Gastroesophageal sphincter (tissue), 3 donors: ENCODE data around the gene DEPDC5.

Experiments
- EP300 ChIP-seq: sonication (generic); formaldehyde crosslinking; IDR thresholded peaks from one replicate; pipeline ENCODE4 v1.6.1; 2017; ENCODE audit warnings: antibody characterized with exemption, mild to moderate bottlenecking
- POLR2A ChIP-seq, 2 donors: fragments of 450-650 bp; IDR thresholded peaks; one replicate each; pipeline ENCODE4 v1.6.1; 2017; ENCODE audit warnings: antibody characterized with exemption in 2 of 2, mild to moderate bottlenecking in 2 of 2, moderate library complexity in 1 of 2
- POLR2AphosphoS5 ChIP-seq: sonication (generic); formaldehyde crosslinking; IDR thresholded peaks from one replicate; pipeline ENCODE4 v1.6.1; 2017; ENCODE audit warnings: antibody characterized with exemption
- TF ChIP-seq, protein P1 (sequence below), 4 experiments: fragments of 200-600 bp in 2 of 4; fragments of 450-650 bp in 2 of 4; sonication (generic) in 1 of 4; IDR thresholded peaks; one replicate each; pipeline ENCODE4 v1.5.1; 2017 to 2019; ENCODE audit warnings: antibody characterized with exemption in 4 of 4, mild to moderate bottlenecking in 2 of 4, moderate library complexity in 2 of 4

DNA sequence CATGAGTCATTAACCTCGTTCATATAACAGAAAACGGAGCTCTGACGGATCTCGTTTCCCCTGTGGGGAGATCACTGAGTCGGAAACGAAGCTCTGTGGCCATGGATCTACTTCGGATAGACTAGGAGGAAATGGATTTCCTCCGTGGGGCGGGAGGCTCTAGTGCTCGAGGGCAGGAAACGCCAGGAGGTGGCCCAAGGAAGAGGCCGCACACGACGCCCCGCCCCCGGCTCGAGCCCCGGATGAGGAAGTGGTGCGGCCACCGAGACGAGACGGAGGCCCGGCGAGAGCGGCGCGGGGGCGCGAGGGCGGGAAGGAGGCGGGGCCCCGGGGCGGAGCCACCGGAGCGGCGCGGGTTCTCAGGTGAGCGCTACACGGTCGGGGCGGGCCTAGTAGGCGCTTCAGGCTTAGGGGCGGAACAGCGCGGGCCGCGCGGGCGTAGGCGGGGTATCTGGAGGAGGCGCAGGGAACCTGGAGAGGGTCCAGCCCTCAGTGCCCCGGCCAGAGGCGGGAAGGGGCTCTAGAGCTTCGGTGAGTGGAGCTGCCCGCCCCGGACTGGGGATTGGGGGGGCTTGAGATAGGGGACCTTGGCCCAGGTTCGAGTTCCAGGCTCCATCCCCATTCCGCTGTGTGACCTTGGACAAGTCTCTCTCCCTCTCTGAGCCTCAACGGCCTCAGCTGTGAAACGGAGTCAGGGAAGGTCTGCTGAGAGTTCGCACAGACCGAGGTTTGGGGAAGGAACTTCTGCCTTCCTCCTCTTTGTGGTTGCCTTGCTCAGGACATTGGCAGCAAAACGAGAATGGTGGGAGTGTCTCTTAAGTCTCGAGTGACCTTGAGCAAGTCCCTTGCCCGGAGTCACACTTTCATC is at the start of gene DEPDC5:
- TF ChIP-seq, protein P1, sequence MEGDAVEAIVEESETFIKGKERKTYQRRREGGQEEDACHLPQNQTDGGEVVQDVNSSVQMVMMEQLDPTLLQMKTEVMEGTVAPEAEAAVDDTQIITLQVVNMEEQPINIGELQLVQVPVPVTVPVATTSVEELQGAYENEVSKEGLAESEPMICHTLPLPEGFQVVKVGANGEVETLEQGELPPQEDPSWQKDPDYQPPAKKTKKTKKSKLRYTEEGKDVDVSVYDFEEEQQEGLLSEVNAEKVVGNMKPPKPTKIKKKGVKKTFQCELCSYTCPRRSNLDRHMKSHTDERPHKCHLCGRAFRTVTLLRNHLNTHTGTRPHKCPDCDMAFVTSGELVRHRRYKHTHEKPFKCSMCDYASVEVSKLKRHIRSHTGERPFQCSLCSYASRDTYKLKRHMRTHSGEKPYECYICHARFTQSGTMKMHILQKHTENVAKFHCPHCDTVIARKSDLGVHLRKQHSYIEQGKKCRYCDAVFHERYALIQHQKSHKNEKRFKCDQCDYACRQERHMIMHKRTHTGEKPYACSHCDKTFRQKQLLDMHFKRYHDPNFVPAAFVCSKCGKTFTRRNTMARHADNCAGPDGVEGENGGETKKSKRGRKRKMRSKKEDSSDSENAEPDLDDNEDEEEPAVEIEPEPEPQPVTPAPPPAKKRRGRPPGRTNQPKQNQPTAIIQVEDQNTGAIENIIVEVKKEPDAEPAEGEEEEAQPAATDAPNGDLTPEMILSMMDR (IDR thresholded peaks at IDR 0.05) = peak in 1 of 4 experiments; percentile 16
- TF ChIP-seq POLR2A (IDR thresholded peaks at IDR 0.05) (peak; percentile 46 to 72), POLR2AphosphoS5 (peak; percentile 79), EP300 (no peak)
